Fibroblast of skin of abdomen (primary cell): ENCODE measurements around the gene GRK3. TPM values are rescaled to one million over a fixed set of nuclear protein-coding genes. Genes with fewer than 3 reads are reported as not detected.
A peak's percentile ranks its signal among the peaks of the same experiment; 100 is the strongest.
"Not testable (repeated sequence)": the region's sequence is repeated elsewhere in the genome, so short reads cannot be mapped to it uniquely, and the experiment has no call there.

Experiments
- DNase-seq: peaks from one replicate; pipeline ENCODE4 v3.0.0-alpha.2; 2013
- polyA plus RNA-seq, 2 experiments: library from polyadenylated mRNA; unstranded; fragments of 120-200 nt; gene quantifications; one replicate each; pipeline ENCODE4 v1.2.1, GENCODE V29; 2013; ENCODE audit not compliant: insufficient read length in 2 of 2

Gene GRK3
- 2.1 TPM for polyA plus RNA-seq (2013, experiment 1 of 2; ENCODE audit: insufficient read length)
- polyA plus RNA-seq (2013, experiment 2 of 2; ENCODE audit: insufficient read length), result 2.4 TPM

DNA sequence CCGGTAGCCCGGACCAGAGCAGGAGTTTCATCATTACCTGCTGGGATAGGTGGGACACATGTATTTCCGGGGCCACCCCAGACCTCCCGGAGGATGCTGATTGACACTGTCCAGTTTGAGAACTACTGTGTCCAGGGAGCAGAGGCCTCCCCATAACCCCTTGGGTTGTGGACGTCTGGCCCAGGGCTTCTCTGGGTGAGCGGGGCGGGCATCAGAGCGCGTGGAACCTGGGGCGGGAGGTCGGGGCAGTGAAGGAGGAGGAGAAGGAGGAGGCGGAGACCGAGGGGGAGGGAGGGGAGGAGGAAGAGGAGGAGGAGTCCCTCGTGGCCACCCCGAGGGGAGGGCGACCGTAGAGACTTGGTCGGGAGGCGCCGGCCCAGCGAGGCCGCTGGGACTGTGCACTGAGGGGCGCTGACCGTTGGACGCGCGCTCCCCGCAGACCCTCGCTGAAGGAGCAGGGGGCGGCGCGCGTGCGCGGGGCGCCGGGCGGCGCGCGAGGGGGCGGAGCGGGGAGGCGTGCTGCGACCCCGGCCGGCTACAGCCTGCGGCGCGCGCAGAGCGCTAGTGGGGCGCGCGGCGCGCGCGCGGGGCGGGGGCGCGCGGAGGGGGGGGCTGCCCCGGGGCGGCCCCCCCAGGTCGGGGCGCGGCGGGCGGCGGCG, at the start of gene GRK3:
GRK3 (plus strand) TSS at position 356 of the 659 bp plus-strand sequence. CDS start 366 bp downstream, outside the sequence.
- DNase-seq, result peak; percentile 61

DNA sequence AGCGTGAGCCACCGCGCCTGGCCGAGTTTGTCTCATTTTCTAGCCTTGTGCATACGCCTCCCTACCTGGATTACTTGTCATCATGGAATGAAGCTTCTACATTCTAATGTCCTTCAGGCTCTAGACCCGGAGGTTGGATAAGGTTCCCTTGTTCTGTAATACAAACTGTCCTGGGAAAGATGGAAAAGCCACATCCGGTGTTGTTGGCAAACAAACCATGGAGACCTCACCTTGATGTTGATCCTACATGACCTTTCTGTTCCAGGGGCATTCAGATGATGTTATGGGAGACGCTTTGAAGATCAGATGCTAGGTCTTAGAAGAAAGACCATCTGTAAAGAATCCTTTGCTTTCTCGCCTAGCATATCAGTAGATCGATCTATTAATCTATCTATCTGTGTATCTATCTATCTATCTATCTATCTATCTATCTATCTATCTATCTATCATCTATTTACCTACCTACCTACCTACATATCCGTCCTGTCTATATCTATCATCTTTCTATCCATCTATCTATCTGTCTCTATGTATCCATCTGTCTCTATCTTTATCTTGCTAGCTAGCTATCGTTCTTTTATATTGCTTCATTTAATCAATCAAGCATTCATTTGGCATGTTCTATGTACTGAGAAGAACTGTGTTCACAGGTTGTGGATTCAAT, 46.3 kb upstream of the GRK3 start:
- DNase-seq, result no peak

DNA sequence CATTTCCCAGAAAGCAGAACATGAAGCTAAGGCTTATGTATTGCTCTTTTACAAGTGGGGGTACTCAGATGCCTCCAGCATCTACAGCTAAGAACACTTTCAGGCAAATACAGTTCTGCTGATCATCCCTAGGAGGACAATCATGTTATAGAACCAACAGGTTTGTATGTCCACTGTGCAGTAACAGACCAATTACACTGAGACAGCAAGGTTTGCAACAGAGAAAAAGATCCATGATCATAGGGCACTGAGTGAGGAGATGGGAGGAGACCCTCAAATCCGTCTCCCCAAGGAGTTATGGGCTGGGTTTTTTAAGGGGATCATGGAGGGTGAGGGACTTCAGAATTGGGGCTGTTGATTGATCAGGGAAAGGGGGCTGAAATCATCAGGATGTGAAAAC, 39.1 kb upstream of the GRK3 start:
- DNase-seq, result no peak

DNA sequence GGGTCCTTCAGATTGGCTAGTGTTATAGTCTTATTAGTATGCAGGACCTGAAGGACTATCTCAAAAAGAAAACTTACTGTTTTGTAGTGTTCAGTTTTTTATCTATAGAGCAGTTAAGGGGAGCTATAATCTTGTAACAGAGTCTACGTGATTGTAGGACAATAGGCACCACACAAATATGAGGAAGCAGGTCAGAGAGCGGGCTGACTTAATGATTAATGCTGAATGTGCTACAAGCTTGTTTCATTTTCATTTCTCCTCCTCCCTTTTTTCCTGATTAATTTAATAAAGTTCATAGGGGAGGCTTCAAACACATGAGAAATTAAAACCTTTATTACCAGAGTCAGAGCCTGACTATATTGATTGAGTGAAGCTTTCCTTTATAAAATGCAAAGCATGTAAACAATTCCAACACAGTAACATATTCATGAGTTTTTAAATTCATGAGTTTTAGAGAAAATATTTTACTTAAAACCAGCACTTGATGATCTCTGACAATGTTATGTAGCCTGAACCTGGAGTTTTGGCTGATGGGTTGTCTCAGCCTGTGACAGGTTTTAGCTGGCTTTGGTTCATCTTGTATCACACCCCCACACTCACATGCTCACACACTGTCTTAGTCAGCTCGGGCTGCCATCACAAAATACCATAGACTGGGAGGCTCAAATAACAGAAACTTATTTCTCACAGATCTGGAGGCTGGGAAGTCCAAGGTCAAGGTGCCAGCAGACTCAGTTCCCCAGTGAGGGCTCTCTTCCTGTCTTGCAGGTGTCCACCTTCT, 38.5 kb upstream of the GRK3 start:
- DNase-seq, result peak; percentile 26

DNA sequence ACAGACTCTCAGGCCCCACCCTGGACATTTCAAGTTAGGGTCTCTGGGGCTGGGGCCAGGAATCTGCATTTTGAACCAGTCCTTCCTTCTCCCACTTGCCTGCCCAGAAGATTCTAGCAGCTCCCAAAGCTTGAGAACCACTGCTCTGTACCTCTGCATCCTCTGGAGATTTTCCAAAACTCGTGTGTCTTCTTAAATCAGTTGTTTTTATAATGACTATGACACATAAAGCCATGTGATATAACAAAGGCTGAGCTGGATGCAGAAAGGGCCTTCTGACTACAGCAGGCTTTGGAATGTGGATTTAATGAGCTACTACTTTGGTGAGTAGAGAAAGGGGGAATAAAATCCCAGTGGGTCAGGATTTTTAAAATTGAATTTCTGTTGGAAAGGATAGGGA, 37.5 kb upstream of the GRK3 start:
- peak; percentile 45 for DNase-seq

DNA sequence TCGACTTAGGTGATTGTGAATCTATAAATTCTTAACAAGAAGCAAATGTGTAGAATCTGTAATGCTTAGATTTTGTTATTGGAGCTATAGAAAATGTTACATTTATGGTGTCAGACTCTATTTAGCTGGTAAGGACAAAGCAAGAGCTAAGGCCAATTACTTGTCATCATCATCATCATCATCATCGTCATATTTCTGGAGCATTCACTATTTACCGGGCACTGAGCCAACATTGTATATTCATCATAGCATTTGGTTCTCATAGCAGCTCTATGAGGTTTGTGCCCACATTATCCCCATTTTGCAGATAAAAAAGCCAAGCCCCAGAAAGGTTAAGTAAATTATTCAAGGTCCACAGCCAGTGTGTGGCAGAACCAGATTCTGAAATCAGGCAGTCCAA, 36.4 kb upstream of the GRK3 start:
- DNase-seq, result not testable (repeated sequence)

DNA sequence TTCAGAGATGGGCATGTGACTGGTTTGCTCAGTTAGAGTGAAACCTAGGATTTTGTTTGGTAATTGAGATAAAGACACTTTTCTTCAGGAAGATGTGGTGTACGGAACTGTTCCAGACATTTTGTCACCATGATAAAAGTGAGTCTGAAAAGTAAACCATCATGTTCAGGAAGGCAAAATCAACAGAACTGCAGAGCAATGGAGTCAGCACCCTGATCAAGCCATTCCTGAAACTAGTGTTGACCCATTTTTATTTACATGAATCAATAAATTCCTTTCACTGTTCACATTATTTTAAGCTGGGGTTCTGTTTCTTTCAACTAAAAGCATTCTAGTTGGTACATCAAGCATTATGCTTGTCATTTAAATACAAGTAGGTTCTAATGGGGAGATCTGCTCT, 35.4 kb upstream of the GRK3 start:
- DNase-seq, result not testable (repeated sequence)

DNA sequence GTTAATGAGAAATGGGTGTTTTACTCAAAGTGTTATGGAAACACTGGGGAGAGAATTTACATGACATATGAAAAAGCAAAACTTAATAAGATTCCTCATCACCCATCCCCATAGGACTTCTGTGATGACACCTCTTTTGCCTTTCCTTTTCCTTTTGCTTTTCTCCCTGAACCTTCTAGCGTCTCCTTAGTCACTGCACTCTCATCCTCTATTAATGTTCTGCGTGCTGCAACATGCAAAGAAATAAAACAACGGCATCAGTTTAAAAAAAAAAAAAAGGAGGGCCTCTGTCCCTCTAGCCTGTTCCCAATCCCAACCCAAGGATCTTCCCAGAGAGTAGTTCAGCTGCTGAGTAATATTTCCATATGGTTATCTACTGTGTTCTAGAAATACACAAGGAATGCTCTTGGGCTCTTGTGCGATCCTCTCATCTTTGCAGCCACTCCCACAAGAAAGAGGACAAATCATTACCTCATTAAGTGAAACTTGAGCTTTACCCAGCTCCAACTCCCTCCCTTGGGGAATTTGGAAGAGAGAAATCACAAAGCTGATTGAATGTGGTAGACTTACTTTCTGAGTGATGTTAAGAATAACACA, 34.8 kb upstream of the GRK3 start:
- not testable (repeated sequence) for DNase-seq

DNA sequence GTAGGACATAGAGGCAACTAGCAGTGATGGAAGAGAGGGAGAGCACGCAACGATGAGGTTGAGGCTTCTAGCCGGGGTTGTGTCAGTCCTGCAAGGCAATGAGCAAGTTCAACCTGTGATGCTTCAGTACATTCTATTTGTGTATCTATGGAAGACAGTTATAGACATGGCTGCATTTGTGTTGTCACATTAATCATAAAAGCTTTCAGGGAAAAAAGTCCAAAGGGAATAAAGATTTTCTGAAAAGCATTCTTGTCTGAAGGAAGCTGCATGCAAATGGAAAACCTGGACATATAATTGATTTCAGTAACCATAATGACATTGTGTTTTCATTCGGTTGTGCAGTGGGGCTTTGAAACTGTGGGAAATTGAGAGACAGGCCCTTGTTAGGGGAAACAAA, 32.8 kb upstream of the GRK3 start:
- not testable (repeated sequence) for DNase-seq

DNA sequence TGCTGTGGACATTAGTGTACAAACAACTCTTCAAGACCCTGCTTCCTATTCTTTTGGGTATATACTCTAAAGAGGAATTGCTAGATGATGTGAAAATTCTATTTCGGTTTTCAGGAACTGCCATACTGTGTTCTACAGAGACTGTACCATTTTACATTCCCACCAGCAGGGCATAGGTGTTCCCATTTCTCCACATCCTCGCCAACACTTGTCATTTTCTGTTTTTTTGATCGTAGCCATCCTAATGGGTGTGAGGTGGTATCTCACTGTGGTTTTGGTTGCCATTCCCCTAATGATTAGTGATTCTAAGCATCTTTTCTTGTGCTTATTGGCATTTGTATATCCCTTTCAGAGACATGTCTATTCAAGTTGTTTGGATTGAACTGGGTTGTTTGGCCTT, 29.8 kb upstream of the GRK3 start:
- DNase-seq, result no peak

DNA sequence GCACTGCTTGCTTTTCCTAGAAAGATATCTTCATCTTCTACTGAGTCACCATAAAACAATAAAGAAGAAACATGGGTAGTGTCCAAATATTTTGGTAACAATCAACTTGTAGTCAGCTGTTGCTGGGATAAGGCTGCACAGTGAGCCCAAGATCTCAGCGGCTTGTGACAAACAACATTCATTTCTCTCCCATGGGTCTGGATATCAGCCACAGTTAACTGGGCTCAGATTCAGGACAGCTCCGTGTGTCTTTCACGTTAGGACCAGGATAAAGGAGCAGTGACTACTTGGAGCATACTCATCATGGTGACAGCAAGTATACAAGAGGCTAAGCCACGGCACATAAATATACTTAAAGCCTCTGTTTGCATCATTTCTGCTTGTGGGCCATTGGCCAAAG, 27.9 kb upstream of the GRK3 start:
- DNase-seq, result no peak

DNA sequence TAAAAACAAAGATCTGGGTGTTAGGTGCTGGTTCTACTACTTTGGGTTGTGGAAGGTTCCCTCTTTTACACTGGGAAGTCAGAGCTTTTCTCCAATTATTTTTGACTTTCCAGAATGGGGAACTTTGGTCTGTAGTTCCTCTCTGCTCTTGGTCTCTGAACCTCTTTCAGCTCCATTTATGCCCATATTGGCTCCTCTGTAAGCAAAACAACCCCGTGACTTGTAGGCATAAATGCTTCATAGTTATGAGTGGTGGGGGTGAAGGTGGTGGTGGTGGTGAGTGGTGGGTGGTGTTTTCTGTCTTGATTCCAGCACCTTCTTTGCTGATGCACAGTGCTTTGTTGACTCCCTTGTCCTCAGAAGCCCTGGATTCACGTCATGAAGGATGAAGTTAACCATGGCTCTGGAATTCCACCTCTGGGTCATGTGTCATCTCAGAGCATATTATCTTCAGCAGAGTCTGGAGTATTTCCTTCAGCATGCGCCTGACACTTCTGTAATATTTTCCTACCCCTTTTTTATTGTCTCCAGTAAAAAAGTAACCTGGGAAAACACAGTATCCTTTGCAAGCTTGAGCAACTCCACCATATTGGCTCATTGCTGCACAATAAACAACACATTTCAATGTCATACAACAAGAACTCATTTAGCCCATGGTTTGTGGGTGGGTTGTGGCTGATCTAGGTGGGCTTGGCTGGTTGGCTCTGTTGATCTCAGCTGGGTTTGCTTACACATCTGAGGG, 24.1 kb upstream of the GRK3 start:
- no peak for DNase-seq

DNA sequence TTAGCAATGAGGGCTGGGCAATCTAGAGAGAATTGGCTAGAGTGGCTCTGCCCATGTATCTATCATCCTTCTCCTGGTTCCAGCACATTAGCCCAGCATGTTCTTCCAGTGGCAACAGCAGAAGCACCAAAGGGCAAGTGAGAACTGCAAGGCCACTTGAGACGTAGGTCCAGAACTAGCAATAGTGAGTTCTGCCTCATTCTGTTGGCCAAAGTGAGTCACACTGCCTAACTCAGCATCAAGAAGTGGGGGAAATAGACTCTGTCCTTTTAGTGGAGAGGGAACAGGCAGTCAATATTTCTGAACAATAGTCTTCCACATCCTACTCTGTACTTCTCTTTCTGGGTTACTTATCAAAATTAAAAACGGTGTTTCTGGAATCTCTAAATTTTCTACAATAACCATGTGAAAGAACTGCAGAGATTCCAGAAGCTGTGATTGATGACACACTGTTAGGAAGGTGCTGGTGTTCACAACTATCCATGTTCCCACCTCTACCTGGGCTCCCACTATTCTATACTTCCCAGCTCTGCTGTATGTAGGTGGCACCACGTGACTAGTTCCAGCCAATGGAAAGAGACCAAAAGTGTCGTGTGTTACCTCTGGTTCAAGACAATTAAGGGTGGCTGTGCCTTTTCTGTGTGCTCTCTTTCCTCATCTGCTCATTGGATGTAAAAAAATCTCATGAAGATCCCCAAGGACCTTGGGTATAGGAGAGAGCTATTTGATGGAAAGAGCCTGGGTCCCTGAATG, 23.4 kb upstream of the GRK3 start:
- DNase-seq, result no peak

DNA sequence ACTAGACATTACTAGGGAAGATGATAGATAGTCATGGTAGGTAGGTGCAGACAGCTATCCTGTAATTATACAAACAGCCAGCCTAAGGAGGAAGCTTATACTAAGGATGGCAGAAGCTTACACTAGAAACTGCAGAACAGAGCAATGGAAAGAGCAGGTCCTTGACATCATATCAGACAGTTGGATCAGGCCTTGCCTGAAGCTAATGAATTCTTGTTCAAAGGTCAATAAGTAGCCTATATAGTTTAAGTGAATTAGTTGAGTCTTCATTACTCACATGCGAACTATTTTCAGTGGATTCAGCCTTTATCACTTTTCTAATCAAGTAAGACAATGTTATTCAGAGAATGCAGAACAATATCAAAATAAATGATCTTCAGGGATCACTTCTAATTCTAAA, 22.3 kb upstream of the GRK3 start:
- DNase-seq, result no peak

DNA sequence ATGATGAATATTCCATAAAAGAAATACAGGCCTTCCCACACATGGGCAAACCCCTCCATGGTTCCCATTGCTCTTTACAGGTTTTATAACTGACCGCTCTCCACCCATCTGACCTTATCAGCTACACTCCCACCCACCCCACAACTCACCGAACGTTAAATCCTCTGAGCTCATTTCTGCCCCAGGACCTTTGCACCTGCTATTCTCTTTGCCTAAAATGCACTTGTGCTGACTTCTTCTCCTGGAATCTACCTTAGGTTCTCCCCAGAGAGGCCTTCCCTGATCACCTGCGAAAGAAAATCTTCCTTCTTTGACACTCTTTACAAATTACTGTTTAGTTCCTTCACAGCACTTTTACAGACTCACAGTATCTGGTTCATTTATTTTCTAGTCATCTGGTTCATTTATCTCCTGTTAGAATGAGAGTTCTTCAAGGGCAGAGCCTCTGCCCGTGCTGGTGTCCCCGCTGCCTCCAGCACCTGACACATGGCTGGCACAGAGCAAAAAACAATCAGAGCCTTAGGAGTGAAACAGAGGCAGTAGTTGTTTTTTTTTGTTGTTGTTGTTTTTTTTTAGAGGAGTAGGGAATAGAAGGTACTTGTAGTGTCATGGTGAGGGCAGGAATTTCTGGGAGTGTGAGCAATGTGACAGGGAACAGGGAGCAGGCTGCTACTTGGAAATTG, 21.6 kb upstream of the GRK3 start:
- no peak for DNase-seq

DNA sequence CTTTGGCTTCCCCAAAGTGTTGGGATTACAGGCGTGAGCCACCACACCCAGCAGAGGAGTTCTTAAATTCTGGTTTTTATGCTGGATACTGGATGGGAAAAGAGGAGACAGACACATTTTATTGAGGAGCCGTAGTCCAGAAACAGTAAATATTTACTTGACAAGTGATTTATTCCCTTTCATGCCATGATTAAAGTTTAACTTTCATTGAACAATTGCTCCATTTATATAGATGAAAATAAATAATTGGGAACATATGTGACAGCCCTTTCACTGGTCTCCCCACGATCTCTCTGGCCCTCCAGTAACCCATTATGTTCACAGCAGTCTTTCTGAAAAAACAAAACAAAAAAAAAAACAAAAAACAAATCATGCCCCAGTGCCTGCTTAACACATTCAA, 19.3 kb upstream of the GRK3 start:
- DNase-seq, result no peak

DNA sequence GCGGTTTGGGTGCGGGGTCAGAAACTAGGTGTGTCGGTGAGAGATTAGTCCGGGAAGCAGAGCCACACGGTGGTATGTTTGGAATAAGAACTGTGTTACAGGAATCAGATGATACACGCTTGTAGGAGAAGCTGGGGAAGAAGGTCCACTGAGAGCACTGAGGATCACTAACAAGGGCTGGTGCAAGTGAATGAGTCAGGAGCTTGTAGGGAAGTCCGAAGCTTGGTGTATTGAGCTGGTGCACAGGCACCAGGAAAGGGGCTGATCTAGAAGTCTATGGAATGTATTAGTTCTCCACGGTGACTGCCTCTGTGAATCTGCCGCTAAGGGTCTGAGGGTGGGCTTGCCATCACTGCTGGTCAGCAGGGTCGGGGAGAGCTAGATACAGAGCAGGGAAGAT, 18.8 kb upstream of the GRK3 start:
- no peak for DNase-seq

DNA sequence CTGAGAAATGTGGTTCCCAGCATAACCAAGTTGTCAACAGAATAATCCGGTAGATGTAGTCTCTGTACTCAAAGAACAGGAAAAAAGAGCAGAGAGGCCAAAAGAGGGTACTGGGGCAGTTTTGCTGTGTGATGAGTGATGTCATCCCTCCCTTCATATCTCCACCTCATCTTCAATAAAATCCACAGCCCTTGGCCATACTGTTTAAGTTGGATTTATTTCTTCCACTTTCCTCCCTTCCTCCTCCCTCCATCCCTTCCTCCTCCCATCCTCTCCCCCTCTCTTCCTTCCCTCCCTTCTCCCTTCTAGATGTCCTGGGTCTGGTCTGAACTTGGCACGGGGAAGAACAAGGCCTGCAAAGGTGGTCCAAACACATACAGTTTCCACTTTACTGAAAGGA, 18.2 kb upstream of the GRK3 start:
- DNase-seq, result no peak

DNA sequence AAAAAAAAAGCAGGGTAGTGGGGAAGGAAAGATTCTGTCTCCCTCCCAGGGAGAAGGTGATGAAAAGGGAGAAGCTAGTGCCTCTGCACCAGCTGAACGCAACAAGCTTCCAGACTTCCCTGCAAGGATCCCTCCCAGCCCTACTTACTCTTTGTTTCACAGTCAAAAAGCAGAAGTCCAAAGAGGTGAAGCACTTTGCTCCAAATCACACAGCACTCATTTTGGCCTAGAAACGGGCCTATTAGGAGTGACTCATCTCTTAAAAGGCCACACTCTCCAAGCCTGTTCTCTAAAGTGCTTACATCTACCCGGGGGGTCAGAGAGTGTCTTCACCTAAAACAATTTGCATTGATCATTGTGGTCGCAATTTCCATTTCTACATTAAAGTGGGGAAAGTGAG, 17.7 kb upstream of the GRK3 start:
- peak; percentile 21 for DNase-seq

DNA sequence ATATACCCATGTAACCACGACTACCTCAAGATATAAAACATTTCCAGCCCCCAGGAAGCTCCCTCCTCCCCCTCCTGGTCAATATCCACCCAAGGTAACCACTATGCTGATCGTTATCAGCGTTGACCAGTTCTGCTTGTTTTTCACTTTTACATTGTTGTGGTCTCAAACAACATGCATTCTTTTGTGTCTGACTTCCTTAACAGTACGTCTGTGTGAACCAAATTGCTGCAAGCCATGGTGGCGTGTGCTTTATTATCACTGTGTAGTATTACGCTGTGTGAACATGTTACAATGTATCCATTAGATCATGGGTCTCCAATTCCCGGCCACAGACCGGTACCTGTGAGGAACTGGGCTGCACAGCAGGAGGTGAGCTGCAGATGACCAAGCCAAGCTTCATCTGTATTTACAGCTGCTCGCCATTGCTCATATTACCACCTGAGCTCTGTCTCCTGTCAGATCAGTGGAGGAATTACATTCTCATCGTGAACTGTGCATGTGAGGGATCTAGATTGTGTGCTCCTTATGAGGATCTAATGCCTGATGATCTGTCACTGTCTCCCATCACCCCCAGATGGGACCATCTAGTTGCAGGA, 15.5 kb upstream of the GRK3 start:
- DNase-seq, result no peak

DNA sequence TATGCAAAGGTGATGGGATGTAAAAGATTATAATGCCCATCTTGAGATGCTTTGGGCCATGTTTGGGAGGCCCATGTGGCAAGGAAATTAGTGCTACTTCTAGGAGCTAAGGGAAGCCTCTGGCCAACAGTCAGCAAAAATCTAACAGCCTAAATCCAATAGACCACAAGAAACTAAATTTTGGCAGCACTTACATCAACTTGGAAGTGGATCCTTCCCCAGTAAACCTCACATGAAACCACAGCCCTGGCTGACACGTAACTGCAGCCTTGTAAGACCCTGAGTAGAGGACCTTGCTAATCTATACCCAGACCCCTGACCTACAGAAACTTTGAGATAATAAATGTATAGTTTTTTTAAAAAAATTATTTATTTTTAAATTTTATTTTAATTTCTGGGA, 13.1 kb upstream of the GRK3 start:
- DNase-seq, result peak; percentile 35
